Lung (tissue), 12 donors: ENCODE data around the gene TANC1. TPM values are rescaled to one million over a fixed set of nuclear protein-coding genes. Genes with fewer than 3 reads are reported as not detected.

ENCODE experiments used
- ATAC-seq: fragments of 200-7000 bp; cut with Tn5 transposase; one replicate; pipeline ENCODE4 v1.9.1; 2020; ENCODE audit warnings: moderate number of reproducible peaks; ENCODE audit not compliant: insufficient read depth, low FRiP score
- DNase-seq, 3 donors: peaks; one replicate each; pipeline ENCODE4 v3.0.0-alpha.2; 2013 to 2017
- H3K27ac ChIP-seq, 2 donors: one replicate each; pipeline ENCODE4 v1.5.1; 2013; ENCODE audit warnings: mild to moderate bottlenecking in 2 of 2, moderate library complexity in 2 of 2, control low read depth in 1 of 2, inconsistent platforms in 1 of 2, low read depth in 1 of 2, low read length in 1 of 2
- H3K27me3 ChIP-seq, 3 donors: one replicate each; pipeline ENCODE4 v1.5.1; 2013; ENCODE audit warnings: low read length in 2 of 3; ENCODE audit not compliant: control insufficient read depth in 3 of 3, insufficient read depth in 3 of 3
- H3K36me3 ChIP-seq, 4 donors: one replicate each; pipeline ENCODE4 v1.5.1; 2013; ENCODE audit warnings: low read length in 4 of 4, mild to moderate bottlenecking in 1 of 4, moderate library complexity in 1 of 4; ENCODE audit not compliant: control insufficient read depth in 4 of 4, insufficient read depth in 4 of 4
- H3K4me1 ChIP-seq, 5 donors: one replicate each; pipeline ENCODE4 v1.5.1; 2013; ENCODE audit warnings: low read length in 5 of 5, mild to moderate bottlenecking in 2 of 5, moderate library complexity in 1 of 5; ENCODE audit not compliant: control insufficient read depth in 5 of 5, insufficient read depth in 5 of 5
- H3K4me3 ChIP-seq: one replicate; pipeline ENCODE4 v1.5.1; 2013; ENCODE audit warnings: mild to moderate bottlenecking, control low read depth, moderate library complexity
- H3K9ac ChIP-seq, 2 donors: one replicate each; pipeline ENCODE4 v1.5.1; 2013; ENCODE audit warnings: low read length in 2 of 2, control low read depth in 1 of 2; ENCODE audit not compliant: insufficient read depth in 1 of 2
- H3K9me3 ChIP-seq, 4 donors: one replicate each; pipeline ENCODE4 v1.5.1; 2013; ENCODE audit warnings: low read length in 3 of 4, mild to moderate bottlenecking in 1 of 4, moderate library complexity in 1 of 4; ENCODE audit not compliant: control insufficient read depth in 4 of 4, insufficient read depth in 3 of 4
- WGBS, 2 donors: extraction: QIAGEN DNeasy Blood & Tissue Kit; methylation state at CpG; one replicate each; pipeline ENCODE4 v1.1.7; 2013; 5-methylcytosine and 5-hydroxymethylcytosine counted together
- polyA plus RNA-seq, 2 donors: library from polyadenylated mRNA; stranded (reverse); fragments of 200-250 nt; gene quantifications; one replicate each; pipeline ENCODE4 v1.2.1, GENCODE V29; 2013
- total RNA-seq, 2 donors: library from RNA; depleted of rRNA in 1 of 2; stranded (reverse); fragments of >200 nt in 1 of 2; gene quantifications; one replicate each; pipeline ENCODE4 v1.2.1, GENCODE V29; 2014 to 2021
- TF ChIP-seq, protein P1 (sequence below): IDR thresholded peaks from 2 replicates; pipeline ENCODE4 v1.5.1; 2012; ENCODE audit warnings: mild to moderate bottlenecking; ENCODE audit errors: control extremely low read depth, extremely low read depth
- donor health status: control.
- donor health status: control.
- donor health status: Bipolar disorder and iron deficiency.
- donor health status: healthy.
- donor health status: DM: yes; HTN: yes; CAD: no.

TANC1 gene
- total and polyA plus RNA-seq, 4 donors: 14.3 to 99.5 (median 37.3) TPM

- Histone ChIP-seq H3K9ac (no peak overlapping the region), H3K27me3 (no peaks in the 10 kb centered on the region), H3K4me3 (no peak overlapping the region), H3K9me3 (no peaks in the 10 kb centered on the region), H3K27ac (peak overlapping the region; percentile 74 to 76), H3K36me3 (peaks cover 0 to 4% (median under 1%) of the 10 kb centered on the region in 4 donors), H3K4me1 (peaks cover 13 to 40% (median 32%) of the 10 kb centered on the region in 5 donors)
- DNase-seq (no peak), ATAC-seq (no peak)
- TF ChIP-seq, protein P1, sequence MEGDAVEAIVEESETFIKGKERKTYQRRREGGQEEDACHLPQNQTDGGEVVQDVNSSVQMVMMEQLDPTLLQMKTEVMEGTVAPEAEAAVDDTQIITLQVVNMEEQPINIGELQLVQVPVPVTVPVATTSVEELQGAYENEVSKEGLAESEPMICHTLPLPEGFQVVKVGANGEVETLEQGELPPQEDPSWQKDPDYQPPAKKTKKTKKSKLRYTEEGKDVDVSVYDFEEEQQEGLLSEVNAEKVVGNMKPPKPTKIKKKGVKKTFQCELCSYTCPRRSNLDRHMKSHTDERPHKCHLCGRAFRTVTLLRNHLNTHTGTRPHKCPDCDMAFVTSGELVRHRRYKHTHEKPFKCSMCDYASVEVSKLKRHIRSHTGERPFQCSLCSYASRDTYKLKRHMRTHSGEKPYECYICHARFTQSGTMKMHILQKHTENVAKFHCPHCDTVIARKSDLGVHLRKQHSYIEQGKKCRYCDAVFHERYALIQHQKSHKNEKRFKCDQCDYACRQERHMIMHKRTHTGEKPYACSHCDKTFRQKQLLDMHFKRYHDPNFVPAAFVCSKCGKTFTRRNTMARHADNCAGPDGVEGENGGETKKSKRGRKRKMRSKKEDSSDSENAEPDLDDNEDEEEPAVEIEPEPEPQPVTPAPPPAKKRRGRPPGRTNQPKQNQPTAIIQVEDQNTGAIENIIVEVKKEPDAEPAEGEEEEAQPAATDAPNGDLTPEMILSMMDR: no peak
- 62 to 74% methylated on average over 3 of the region's 3 CpGs for WGBS, 2 donors
Measured at GRCh38 chr2:159124931-159125467, 156.6 kb downstream of the TANC1 start.

DNA sequence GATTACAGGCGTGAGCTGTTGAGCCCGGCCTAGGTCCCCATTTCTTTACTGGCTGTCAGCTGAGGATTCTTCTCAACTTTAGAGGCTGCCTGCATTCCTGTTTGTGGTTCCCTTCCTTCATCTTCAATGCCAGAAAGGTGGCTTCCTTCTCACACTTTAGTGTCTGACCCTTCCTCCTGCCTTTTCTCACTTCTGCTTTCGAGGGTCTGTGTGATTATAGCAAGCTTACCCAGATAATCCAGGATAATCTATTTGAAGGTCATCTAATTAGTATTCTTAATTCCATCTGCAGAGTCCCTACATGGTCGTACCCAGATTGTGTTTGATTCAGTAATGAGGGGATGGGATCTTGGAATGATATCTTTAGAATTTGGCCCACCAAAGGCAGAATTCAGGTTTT lies 157.4 kb downstream of the TANC1 start:
- Histone ChIP-seq H3K36me3 (peaks cover 0 to 4% (median under 1%) of the 10 kb centered on the region in 4 donors), H3K9ac (peak overlapping the region in 1 of 2 donors; percentile 19), H3K4me3 (no peak overlapping the region), H3K4me1 (peaks cover 16 to 48% (median 32%) of the 10 kb centered on the region in 5 donors), H3K9me3 (no peaks in the 10 kb centered on the region), H3K27me3 (no peaks in the 10 kb centered on the region), H3K27ac (peak overlapping the region in 1 of 2 donors; percentile 56)
- WGBS, 2 donors: 86 to 90% methylated on average over 4 of the region's 4 CpGs
- TF ChIP-seq, protein P1: no peak
- ATAC-seq (no peak), DNase-seq (no peak)

DNA sequence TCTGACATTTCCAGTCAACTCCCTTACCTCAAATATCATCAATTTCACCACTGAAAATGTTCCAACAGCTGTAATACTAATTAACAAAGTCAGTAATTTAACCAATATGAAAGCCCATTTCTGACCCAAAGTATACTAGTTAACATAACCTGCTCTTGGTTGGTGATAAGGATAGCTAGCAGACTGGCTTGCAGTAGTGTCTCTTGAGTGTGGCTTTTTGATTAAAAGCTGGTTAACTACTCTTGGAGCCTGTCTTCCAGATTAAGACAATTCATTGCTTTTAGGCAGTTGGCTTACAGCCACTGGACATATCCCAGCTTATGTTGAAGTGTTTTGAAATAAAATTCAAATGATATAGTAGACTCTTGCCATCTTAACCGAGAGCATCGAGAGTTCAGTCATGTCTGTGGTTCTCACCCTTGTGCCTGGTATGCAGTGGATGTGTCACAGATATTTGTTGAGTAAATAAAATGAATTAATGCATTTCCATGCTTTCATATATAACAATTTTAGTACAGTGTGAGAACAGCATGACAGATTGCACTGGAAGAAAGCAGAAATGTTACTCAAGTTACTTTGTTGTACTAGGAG lies 158.1 kb downstream of the TANC1 start:
- Histone ChIP-seq H3K4me1 (peaks cover 16 to 50% (median 37%) of the 10 kb centered on the region in 5 donors), H3K36me3 (peaks cover 0 to 4% (median 0%) of the 10 kb centered on the region in 4 donors), H3K27ac (peak overlapping the region in 1 of 2 donors; percentile 56), H3K9ac (no peak overlapping the region), H3K27me3 (no peaks in the 10 kb centered on the region), H3K9me3 (no peaks in the 10 kb centered on the region), H3K4me3 (no peak overlapping the region)
- TF ChIP-seq, protein P1: no peak
- 61 to 84% methylated on average over 2 of the region's 2 CpGs for whole genome bisulfite sequencing, 2 donors
- no peak for ATAC-seq
- peak in 2 of 3 donors; percentile 65 to 82 for DNase-seq
